Progenitor cell of endocrine pancreas (in vitro differentiated cells): ENCODE measurements around the gene MTHFS. TPM values are rescaled to one million over a fixed set of nuclear protein-coding genes. Genes with fewer than 3 reads are reported as not detected.

Experiments used
- DNase-seq: peaks from one replicate; pipeline ENCODE4 v3.0.0; 2021; ENCODE audit warnings: low spot score; ENCODE audit not compliant: unreplicated experiment
- H3K27ac Mint-ChIP-seq: 2 replicates; pipeline ENCODE4 v1.8.0; 2021; ENCODE audit warnings: mild to moderate bottlenecking, moderate library complexity, mixed read lengths
- H3K27me3 Mint-ChIP-seq: 2 replicates; pipeline ENCODE4 v1.8.0; 2021; ENCODE audit warnings: mixed read lengths
- H3K36me3 Mint-ChIP-seq: 2 replicates; pipeline ENCODE4 v1.8.0; 2022; ENCODE audit warnings: mixed read lengths; ENCODE audit not compliant: insufficient read depth
- H3K4me1 Mint-ChIP-seq: 2 replicates; pipeline ENCODE4 v1.8.0; 2021; ENCODE audit warnings: low read depth, mixed read lengths
- H3K4me3 Mint-ChIP-seq: 2 replicates; pipeline ENCODE4 v1.8.0; 2021; ENCODE audit warnings: low read depth, mild to moderate bottlenecking, moderate library complexity, mixed read lengths
- H3K9me3 Mint-ChIP-seq: 2 replicates; pipeline ENCODE4 v1.8.0; 2021; ENCODE audit warnings: low read depth, mixed read lengths
- CTCF ChIP-seq: fragments of 200-600 bp; sonication (generic); IDR thresholded peaks from one replicate; pipeline ENCODE4 v1.5.0; 2021; ENCODE audit warnings: antibody characterized with exemption, mild to moderate bottlenecking; ENCODE audit not compliant: unreplicated experiment
- total RNA-seq: library from RNA; stranded (reverse); gene quantifications from 2 replicates; pipeline ENCODE4 v1.2.1, GENCODE V29; 2021

MTHFS gene
- total RNA-seq, 1 donor from 2014 or later = 33.6 TPM

GRCh38 chr15:79824136-79824701 is 72.6 kb downstream of the MTHFS start:
- no peaks in the 10 kb centered on the region for H3K27me3 Mint-ChIP-seq
- peak overlapping the region; percentile 55 for H3K27ac Mint-ChIP-seq
- peaks cover 14% of the 10 kb centered on the region for H3K36me3 Mint-ChIP-seq
- DNase-seq = no peak
- H3K4me1 Mint-ChIP-seq = peaks cover 5% of the 10 kb centered on the region
- no peak overlapping the region for H3K4me3 Mint-ChIP-seq
- H3K9me3 Mint-ChIP-seq = peaks cover 13% of the 10 kb centered on the region
- TF ChIP-seq CTCF = no peak

- peaks cover 7% of the 10 kb centered on the region for H3K36me3 Mint-ChIP-seq
- H3K4me3 Mint-ChIP-seq = no peak overlapping the region
- H3K9me3 Mint-ChIP-seq = peaks cover 9% of the 10 kb centered on the region
- no peak for DNase-seq
- no peak overlapping the region for H3K27ac Mint-ChIP-seq
- H3K27me3 Mint-ChIP-seq = no peaks in the 10 kb centered on the region
- TF ChIP-seq CTCF = no peak
- H3K4me1 Mint-ChIP-seq = peaks cover 5% of the 10 kb centered on the region
Measured at GRCh38 chr15:79820820-79821219, 76.0 kb downstream of the MTHFS start.

GRCh38 chr15:79820176-79820575 is 76.6 kb downstream of the MTHFS start:
- H3K4me3 Mint-ChIP-seq = no peak overlapping the region
- H3K36me3 Mint-ChIP-seq = peaks cover 7% of the 10 kb centered on the region
- no peak for TF ChIP-seq CTCF
- no peaks in the 10 kb centered on the region for H3K27me3 Mint-ChIP-seq
- peaks cover 5% of the 10 kb centered on the region for H3K4me1 Mint-ChIP-seq
- H3K27ac Mint-ChIP-seq = no peak overlapping the region
- peaks cover 9% of the 10 kb centered on the region for H3K9me3 Mint-ChIP-seq
- no peak for DNase-seq

- H3K27me3 Mint-ChIP-seq = no peaks in the 10 kb centered on the region
- no peak for TF ChIP-seq CTCF
- H3K4me1 Mint-ChIP-seq = no peaks in the 10 kb centered on the region
- H3K27ac Mint-ChIP-seq = no peak overlapping the region
- H3K4me3 Mint-ChIP-seq = no peak overlapping the region
- H3K36me3 Mint-ChIP-seq = peaks cover 7% of the 10 kb centered on the region
- peaks cover 9% of the 10 kb centered on the region for H3K9me3 Mint-ChIP-seq
- DNase-seq = no peak
Measured at GRCh38 chr15:79816571-79816970, 80.2 kb downstream of the MTHFS start.

- Mint-ChIP-seq H3K27ac (no peak overlapping the region), H3K9me3 (peaks cover 3% of the 10 kb centered on the region), H3K36me3 (peaks cover 5% of the 10 kb centered on the region)
Measured at GRCh38 chr15:79815468-79815867, 81.3 kb downstream of the MTHFS start.

More at GRCh38 chr15:79815468-79815867, 81.3 kb downstream of the MTHFS start:
- Mint-ChIP-seq H3K27me3 (no peaks in the 10 kb centered on the region), H3K4me3 (no peak overlapping the region), H3K4me1 (no peaks in the 10 kb centered on the region)
- DNase-seq = no peak
- TF ChIP-seq CTCF = no peak
